Measurements from ENCODE around the gene DTNBP1. TPM values are rescaled to one million over a fixed set of nuclear protein-coding genes. Genes with fewer than 3 reads are reported as not detected.

The DTNBP1 gene, protein sequence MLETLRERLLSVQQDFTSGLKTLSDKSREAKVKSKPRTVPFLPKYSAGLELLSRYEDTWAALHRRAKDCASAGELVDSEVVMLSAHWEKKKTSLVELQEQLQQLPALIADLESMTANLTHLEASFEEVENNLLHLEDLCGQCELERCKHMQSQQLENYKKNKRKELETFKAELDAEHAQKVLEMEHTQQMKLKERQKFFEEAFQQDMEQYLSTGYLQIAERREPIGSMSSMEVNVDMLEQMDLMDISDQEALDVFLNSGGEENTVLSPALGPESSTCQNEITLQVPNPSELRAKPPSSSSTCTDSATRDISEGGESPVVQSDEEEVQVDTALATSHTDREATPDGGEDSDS
- 29.3 TPM for total RNA-seq

DNA sequence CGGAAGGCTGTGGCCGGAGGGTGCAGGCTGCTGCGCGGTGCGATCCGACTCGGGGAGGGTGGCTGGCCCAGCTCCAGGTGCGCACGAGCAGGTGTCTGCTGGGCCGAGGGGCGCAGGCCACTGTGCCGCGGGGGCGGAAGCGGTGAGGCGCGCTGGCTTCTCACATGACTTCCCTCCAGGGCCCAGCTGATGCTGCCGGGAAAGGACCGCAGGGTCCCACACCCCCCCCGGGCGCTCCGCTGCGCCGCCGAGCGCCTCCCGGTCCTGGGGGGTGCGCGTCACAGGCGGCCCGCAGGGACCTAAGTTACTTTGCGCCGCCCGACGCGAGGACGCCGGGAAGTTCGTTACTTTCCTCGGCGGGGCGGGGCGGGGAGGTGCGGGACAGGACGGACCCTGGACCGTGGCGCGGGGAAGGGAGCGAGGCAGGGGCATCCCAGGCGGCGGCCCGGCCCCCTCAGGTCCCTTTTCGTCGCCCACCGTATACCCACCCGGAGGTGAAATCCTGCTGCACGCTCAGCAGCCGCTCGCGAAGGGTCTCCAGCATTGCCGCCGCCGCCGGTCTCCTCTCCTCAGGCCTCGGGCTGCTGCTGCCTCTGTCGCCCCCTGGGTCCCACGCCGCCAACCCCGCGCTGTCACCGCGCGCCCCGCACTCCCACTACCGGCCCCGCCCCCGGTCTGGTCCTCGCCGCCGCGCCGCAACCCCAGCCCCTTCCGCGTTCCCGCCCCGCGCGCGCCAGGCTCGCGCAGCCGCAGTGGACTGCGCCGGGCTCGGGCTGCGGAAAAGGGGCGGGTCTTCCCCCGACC lies at the start of gene DTNBP1:
Gene DTNBP1, minus strand, starts transcription at position 703 of the 804 bp plus-strand sequence. Its CDS starts 159 bp downstream, at position 544.

Small RNA genes within 50 kb of the gene (small RNA-seq; reads per million reads assigned to genes)
- gene RF00001: not detected

Data from diencephalon (tissue), 1 donor.